Measurements from ENCODE around the gene CHN2.

GRCh38 chr7:29350351-29350750 is 155.8 kb downstream of the CHN2 start:
- TF ChIP-seq POLR2A (IDR thresholded peaks at IDR 0.05) = no peak
- TF ChIP-seq EP300 (IDR thresholded peaks at IDR 0.05) = no peak
- no peak for TF ChIP-seq CTCF (IDR thresholded peaks at IDR 0.05)

Data from upper lobe of left lung (tissue), 4 donors.